SK-N-SH treated with all-trans-retinoic acid at 6 μM for 48 hours (cell line): ENCODE data around the gene SIN3A.
"Not testable (repeated sequence)": the region's sequence is repeated elsewhere in the genome, so short reads cannot be mapped to it uniquely, and the experiment has no call there.

Source experiments
- ATAC-seq: fragments of 200-7000 bp; cut with Tn5 transposase; 3 replicates; pipeline ENCODE4 v1.9.1; 2020; ENCODE audit warnings: mild to moderate bottlenecking, moderate library complexity
- ARNTL ChIP-seq: fragments of 450-650 bp; formaldehyde crosslinking; IDR thresholded peaks from 2 replicates; pipeline ENCODE4 v1.5.0; 2020; ENCODE audit warnings: low read depth, mild to moderate bottlenecking, moderate library complexity, borderline replicate concordance
- CSDC2 ChIP-seq: fragments of 250-450 bp; sonication (Bioruptor Pico); IDR thresholded peaks from 2 replicates; pipeline ENCODE4 v1.5.0; 2020; ENCODE audit warnings: mild to moderate bottlenecking, moderate library complexity
- ESRRG ChIP-seq: fragments of 250-450 bp; sonication (Bioruptor Pico); IDR thresholded peaks from 2 replicates; pipeline ENCODE4 v1.6.1; 2021; ENCODE audit warnings: mild to moderate bottlenecking
- GLIS3 ChIP-seq: fragments of 250-450 bp; sonication (Bioruptor Pico); IDR thresholded peaks from 2 replicates; pipeline ENCODE4 v1.5.0; 2020; ENCODE audit warnings: mild to moderate bottlenecking, moderate library complexity
- ISL1 ChIP-seq: fragments of 250-450 bp; sonication (Bioruptor Pico); IDR thresholded peaks from 2 replicates; pipeline ENCODE4 v2.1.2; 2022; ENCODE audit warnings: mild to moderate bottlenecking, moderate library complexity
- OSR1 ChIP-seq: fragments of 250-450 bp; sonication (Bioruptor Pico); IDR thresholded peaks from 2 replicates; pipeline ENCODE4 v1.8.0; 2022; ENCODE audit warnings: moderate library complexity, mild to moderate bottlenecking, inconsistent platforms
- PPARA ChIP-seq: fragments of 250-450 bp; sonication (Bioruptor Pico); IDR thresholded peaks from 2 replicates; pipeline ENCODE4 v1.5.0; 2020; ENCODE audit warnings: mild to moderate bottlenecking, borderline replicate concordance
- RARB ChIP-seq: fragments of 250-450 bp; sonication (Bioruptor Pico); IDR thresholded peaks from 2 replicates; pipeline ENCODE4 v1.8.0; 2021; ENCODE audit warnings: mild to moderate bottlenecking, moderate library complexity
- SNAI2 ChIP-seq: fragments of 250-450 bp; sonication (Bioruptor Pico); IDR thresholded peaks from 2 replicates; pipeline ENCODE4 v1.5.0; 2020; ENCODE audit warnings: mild to moderate bottlenecking, moderate library complexity
- TCF4 ChIP-seq: fragments of 250-450 bp; sonication (Bioruptor Pico); IDR thresholded peaks from 2 replicates; pipeline ENCODE4 v1.8.0; 2021; ENCODE audit warnings: mild to moderate bottlenecking, moderate library complexity, borderline replicate concordance
- TOX ChIP-seq: fragments of 250-450 bp; sonication (Bioruptor Pico); IDR thresholded peaks from 2 replicates; pipeline ENCODE4 v1.8.0; 2021; ENCODE audit warnings: mild to moderate bottlenecking, moderate library complexity, borderline replicate concordance
- ZC3H10 ChIP-seq: fragments of 250-450 bp; sonication (Bioruptor Pico); IDR thresholded peaks from 2 replicates; pipeline ENCODE4 v1.5.1; 2021; ENCODE audit warnings: mild to moderate bottlenecking, moderate library complexity
- ZFP3 ChIP-seq: fragments of 250-450 bp; sonication (Bioruptor Pico); IDR thresholded peaks from 2 replicates; pipeline ENCODE4 v1.5.0; 2020; ENCODE audit warnings: mild to moderate bottlenecking, moderate library complexity
- ZFP30 ChIP-seq: fragments of 450-650 bp; formaldehyde crosslinking; IDR thresholded peaks from 2 replicates; pipeline ENCODE4 v1.5.0; 2022; ENCODE audit warnings: mild to moderate bottlenecking, moderate library complexity
- ZNF565 ChIP-seq: fragments of 450-650 bp; formaldehyde crosslinking; conservative IDR thresholded peaks from 2 replicates; pipeline ENCODE4 v1.5.0; 2020; ENCODE audit warnings: low read depth, mild to moderate bottlenecking, moderate library complexity
- ZNF70 ChIP-seq: fragments of 450-650 bp; formaldehyde crosslinking; IDR thresholded peaks from 2 replicates; pipeline ENCODE4 v1.5.0; 2020; ENCODE audit warnings: mild to moderate bottlenecking, moderate library complexity
- ZNF8 ChIP-seq: fragments of 450-650 bp; formaldehyde crosslinking; IDR thresholded peaks from 2 replicates; pipeline ENCODE4 v1.5.0; 2020; ENCODE audit warnings: mild to moderate bottlenecking, moderate library complexity
- TF ChIP-seq, protein P1 (sequence below): fragments of 250-450 bp; sonication (Bioruptor Pico); IDR thresholded peaks from 2 replicates; pipeline ENCODE4 v1.5.1; 2021; ENCODE audit warnings: mild to moderate bottlenecking, moderate library complexity
- TF ChIP-seq, protein P2 (sequence below): fragments of 250-450 bp; sonication (Bioruptor Pico); IDR thresholded peaks from 2 replicates; pipeline ENCODE4 v1.5.0; 2020; ENCODE audit warnings: mild to moderate bottlenecking, moderate library complexity
- TF ChIP-seq, protein P3 (sequence below): fragments of 250-450 bp; sonication (Bioruptor Pico); IDR thresholded peaks from 2 replicates; pipeline ENCODE4 v1.5.1; 2020; ENCODE audit warnings: low read depth, mild to moderate bottlenecking, moderate library complexity
- TF ChIP-seq, protein P4 (sequence below): fragments of 250-450 bp; sonication (Bioruptor Pico); IDR thresholded peaks from 2 replicates; pipeline ENCODE4 v1.8.0; 2020; ENCODE audit warnings: mild to moderate bottlenecking, moderate library complexity, borderline replicate concordance
- TF ChIP-seq, protein P5 (sequence below): fragments of 250-450 bp; sonication (Bioruptor Pico); IDR thresholded peaks from 2 replicates; pipeline ENCODE4 v1.8.0; 2021; ENCODE audit warnings: low read depth, mild to moderate bottlenecking, moderate library complexity, borderline replicate concordance

The SIN3A gene

DNA sequence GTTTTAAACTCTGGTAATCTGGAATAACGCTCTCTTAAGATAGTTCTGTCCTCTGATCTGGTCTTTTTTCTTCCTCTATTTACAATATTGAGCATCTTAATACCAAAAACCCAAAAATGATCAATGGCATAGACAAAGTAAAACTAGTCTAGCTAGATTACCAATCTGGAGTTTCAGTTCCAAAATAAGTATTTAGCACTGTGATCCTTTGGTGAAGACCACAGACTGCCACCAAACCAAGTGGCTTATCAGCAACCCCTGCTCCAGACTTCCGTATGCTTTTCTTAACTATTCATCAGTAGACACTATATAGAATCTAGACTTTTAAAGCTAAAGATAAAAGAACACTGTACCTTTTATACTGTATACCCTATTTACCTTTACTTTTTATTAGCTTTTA lies 47.6 kb downstream of the SIN3A start (continued):
- TF ChIP-seq PPARA (CRISPR knock-in tag) = no peak

- no peak for TF ChIP-seq PPARA (CRISPR knock-in tag)
- TF ChIP-seq TCF4 (CRISPR knock-in tag) = no peak
- TF ChIP-seq, protein P1, sequence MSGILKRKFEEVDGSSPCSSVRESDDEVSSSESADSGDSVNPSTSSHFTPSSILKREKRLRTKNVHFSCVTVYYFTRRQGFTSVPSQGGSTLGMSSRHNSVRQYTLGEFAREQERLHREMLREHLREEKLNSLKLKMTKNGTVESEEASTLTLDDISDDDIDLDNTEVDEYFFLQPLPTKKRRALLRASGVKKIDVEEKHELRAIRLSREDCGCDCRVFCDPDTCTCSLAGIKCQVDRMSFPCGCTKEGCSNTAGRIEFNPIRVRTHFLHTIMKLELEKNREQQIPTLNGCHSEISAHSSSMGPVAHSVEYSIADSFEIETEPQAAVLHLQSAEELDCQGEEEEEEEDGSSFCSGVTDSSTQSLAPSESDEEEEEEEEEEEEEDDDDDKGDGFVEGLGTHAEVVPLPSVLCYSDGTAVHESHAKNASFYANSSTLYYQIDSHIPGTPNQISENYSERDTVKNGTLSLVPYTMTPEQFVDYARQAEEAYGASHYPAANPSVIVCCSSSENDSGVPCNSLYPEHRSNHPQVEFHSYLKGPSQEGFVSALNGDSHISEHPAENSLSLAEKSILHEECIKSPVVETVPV = no peak
- TF ChIP-seq SNAI2 (CRISPR knock-in tag) = no peak
- TF ChIP-seq ZNF70 (CRISPR knock-in tag) = no peak
- TF ChIP-seq OSR1 (CRISPR knock-in tag) = no peak
- TF ChIP-seq, protein P2, sequence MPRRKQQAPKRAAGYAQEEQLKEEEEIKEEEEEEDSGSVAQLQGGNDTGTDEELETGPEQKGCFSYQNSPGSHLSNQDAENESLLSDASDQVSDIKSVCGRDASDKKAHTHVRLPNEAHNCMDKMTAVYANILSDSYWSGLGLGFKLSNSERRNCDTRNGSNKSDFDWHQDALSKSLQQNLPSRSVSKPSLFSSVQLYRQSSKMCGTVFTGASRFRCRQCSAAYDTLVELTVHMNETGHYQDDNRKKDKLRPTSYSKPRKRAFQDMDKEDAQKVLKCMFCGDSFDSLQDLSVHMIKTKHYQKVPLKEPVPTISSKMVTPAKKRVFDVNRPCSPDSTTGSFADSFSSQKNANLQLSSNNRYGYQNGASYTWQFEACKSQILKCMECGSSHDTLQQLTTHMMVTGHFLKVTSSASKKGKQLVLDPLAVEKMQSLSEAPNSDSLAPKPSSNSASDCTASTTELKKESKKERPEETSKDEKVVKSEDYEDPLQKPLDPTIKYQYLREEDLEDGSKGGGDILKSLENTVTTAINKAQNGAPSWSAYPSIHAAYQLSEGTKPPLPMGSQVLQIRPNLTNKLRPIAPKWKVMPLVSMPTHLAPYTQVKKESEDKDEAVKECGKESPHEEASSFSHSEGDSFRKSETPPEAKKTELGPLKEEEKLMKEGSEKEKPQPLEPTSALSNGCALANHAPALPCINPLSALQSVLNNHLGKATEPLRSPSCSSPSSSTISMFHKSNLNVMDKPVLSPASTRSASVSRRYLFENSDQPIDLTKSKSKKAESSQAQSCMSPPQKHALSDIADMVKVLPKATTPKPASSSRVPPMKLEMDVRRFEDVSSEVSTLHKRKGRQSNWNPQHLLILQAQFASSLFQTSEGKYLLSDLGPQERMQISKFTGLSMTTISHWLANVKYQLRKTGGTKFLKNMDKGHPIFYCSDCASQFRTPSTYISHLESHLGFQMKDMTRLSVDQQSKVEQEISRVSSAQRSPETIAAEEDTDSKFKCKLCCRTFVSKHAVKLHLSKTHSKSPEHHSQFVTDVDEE (CRISPR knock-in tag) = no peak
- no peak for TF ChIP-seq ZFP3 (CRISPR knock-in tag)
- TF ChIP-seq ZFP30 (CRISPR knock-in tag) = no peak
- TF ChIP-seq ZC3H10 (CRISPR knock-in tag) = no peak
- ATAC-seq = no peak
Measured at GRCh38 chr15:75397494-75397893, 54.0 kb downstream of the SIN3A start.

GRCh38 chr15:75389791-75390382 lies 61.6 kb downstream of the SIN3A start:
- TF ChIP-seq, protein P3, sequence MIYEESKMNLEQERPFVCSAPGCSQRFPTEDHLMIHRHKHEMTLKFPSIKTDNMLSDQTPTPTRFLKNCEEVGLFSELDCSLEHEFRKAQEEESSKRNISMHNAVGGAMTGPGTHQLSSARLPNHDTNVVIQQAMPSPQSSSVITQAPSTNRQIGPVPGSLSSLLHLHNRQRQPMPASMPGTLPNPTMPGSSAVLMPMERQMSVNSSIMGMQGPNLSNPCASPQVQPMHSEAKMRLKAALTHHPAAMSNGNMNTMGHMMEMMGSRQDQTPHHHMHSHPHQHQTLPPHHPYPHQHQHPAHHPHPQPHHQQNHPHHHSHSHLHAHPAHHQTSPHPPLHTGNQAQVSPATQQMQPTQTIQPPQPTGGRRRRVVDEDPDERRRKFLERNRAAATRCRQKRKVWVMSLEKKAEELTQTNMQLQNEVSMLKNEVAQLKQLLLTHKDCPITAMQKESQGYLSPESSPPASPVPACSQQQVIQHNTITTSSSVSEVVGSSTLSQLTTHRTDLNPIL (CRISPR knock-in tag) = no peak
- TF ChIP-seq SNAI2 (CRISPR knock-in tag) (no peak), GLIS3 (CRISPR knock-in tag) (no peak), ZNF565 (CRISPR knock-in tag) (no peak), RARB (CRISPR knock-in tag) (no peak), ZFP30 (CRISPR knock-in tag) (no peak), ZNF70 (CRISPR knock-in tag) (no peak), ISL1 (CRISPR knock-in tag) (no peak), ZNF8 (CRISPR knock-in tag) (no peak), PPARA (CRISPR knock-in tag) (no peak), OSR1 (CRISPR knock-in tag) (no peak), ARNTL (CRISPR knock-in tag) (no peak), ESRRG (CRISPR knock-in tag) (no peak), CSDC2 (no peak), TCF4 (CRISPR knock-in tag) (no peak), ZFP3 (CRISPR knock-in tag) (no peak), TOX (no peak)
- TF ChIP-seq, protein P2 (CRISPR knock-in tag) = no peak
- TF ChIP-seq, protein P4, sequence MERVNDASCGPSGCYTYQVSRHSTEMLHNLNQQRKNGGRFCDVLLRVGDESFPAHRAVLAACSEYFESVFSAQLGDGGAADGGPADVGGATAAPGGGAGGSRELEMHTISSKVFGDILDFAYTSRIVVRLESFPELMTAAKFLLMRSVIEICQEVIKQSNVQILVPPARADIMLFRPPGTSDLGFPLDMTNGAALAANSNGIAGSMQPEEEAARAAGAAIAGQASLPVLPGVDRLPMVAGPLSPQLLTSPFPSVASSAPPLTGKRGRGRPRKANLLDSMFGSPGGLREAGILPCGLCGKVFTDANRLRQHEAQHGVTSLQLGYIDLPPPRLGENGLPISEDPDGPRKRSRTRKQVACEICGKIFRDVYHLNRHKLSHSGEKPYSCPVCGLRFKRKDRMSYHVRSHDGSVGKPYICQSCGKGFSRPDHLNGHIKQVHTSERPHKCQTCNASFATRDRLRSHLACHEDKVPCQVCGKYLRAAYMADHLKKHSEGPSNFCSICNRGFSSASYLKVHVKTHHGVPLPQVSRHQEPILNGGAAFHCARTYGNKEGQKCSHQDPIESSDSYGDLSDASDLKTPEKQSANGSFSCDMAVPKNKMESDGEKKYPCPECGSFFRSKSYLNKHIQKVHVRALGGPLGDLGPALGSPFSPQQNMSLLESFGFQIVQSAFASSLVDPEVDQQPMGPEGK = no peak
- TF ChIP-seq, protein P5, sequence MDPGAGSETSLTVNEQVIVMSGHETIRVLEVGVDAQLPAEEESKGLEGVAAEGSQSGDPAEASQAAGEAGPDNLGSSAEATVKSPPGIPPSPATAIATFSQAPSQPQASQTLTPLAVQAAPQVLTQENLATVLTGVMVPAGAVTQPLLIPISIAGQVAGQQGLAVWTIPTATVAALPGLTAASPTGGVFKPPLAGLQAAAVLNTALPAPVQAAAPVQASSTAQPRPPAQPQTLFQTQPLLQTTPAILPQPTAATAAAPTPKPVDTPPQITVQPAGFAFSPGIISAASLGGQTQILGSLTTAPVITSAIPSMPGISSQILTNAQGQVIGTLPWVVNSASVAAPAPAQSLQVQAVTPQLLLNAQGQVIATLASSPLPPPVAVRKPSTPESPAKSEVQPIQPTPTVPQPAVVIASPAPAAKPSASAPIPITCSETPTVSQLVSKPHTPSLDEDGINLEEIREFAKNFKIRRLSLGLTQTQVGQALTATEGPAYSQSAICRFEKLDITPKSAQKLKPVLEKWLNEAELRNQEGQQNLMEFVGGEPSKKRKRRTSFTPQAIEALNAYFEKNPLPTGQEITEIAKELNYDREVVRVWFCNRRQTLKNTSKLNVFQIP (CRISPR knock-in tag) = no peak
- ATAC-seq = no peak

DNA sequence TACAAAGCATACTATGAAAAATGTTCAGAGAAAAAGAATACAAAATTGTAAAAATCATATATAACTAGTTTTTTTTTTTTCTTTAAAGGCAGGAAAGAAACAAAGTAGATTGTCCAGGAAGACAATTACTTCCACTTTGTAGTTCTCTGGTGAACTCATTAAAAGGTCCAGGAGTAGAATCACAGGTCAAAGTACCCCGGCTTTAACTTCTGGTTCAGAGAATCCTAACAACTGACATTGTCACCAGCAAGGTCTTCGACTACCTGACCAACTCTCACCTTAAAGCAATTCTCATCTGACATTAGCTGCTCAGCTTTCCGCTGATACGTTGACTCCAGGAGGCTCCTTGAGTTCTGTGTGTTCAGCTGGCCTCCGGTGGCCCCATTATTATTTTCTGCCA lies 67.5 kb downstream of the SIN3A start:
- ATAC-seq = not testable (repeated sequence)
